ENCODE data around the gene FPR2. TPM values are rescaled to one million over a fixed set of nuclear protein-coding genes. Genes with fewer than 3 reads are reported as not detected.

FPR2 gene
- total and polyA plus RNA-seq, 10 of the 15 experiments (the other 5 are each of a cell fraction or from before 2014, with no cell fraction given): not detected

GRCh38 chr19:51799774-51800472 is 38.9 kb downstream of the FPR2 start (continued):
- TF ChIP-seq, protein P1, sequence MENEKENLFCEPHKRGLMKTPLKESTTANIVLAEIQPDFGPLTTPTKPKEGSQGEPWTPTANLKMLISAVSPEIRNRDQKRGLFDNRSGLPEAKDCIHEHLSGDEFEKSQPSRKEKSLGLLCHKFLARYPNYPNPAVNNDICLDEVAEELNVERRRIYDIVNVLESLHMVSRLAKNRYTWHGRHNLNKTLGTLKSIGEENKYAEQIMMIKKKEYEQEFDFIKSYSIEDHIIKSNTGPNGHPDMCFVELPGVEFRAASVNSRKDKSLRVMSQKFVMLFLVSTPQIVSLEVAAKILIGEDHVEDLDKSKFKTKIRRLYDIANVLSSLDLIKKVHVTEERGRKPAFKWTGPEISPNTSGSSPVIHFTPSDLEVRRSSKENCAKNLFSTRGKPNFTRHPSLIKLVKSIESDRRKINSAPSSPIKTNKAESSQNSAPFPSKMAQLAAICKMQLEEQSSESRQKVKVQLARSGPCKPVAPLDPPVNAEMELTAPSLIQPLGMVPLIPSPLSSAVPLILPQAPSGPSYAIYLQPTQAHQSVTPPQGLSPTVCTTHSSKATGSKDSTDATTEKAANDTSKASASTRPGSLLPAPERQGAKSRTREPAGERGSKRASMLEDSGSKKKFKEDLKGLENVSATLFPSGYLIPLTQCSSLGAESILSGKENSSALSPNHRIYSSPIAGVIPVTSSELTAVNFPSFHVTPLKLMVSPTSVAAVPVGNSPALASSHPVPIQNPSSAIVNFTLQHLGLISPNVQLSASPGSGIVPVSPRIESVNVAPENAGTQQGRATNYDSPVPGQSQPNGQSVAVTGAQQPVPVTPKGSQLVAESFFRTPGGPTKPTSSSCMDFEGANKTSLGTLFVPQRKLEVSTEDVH (IDR thresholded peaks at IDR 0.05; ENCODE audit: low read depth, partially characterized antibody): no peak
- TF ChIP-seq MYC (IDR thresholded peaks at IDR 0.05; ENCODE audit: insufficient read depth, insufficient read length, insufficient replicate concordance, low read length, severe bottlenecking): no peak
- no peak for TF ChIP-seq CREM (IDR thresholded peaks at IDR 0.05; ENCODE audit: low read depth)
- TF ChIP-seq BRCA1 (IDR thresholded peaks at IDR 0.05; ENCODE audit: low read depth, low read length): no peak
- no peak for TF ChIP-seq RUNX3 (IDR thresholded peaks at IDR 0.05; ENCODE audit: low read length)

DNA sequence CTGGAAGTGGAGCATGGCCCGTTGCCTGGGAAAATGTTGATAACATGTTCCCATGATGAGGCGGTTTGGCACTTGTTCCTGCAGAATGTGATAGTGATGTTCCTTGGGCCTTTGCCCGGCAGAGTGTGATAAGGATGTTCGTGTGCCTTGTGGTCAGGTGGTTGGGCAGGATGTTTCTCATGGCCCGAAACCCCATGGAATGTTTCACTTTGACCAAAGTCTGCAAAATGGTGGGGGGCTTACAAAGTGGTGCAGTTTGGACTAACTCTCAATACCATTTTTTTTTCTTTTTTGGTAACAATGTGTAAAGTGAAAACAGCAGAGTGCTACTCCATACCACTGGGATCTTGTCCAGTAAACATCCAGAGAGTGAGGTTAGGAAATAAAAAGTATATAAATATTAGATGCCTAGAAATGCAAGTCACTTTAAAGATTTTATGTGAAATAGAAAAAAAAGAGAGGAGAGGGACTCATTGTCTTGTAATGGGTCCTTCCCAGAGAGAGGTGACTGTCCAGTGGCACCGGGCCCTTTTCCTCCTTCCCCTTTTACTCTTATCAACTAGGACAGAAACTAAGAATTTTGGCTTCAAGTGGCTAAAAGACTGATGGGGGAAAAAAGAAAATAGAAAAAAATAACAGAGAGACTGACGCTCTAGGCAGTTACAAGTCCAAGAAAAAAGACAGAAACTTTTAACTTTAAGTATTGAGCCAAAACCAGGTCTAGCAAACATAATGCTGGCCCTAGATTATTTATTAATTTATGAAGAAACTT is 39.7 kb downstream of the FPR2 start:
- Histone ChIP-seq H3K36me3 (ENCODE audit: control insufficient read depth in 2 of 2, insufficient read depth in 2 of 2, low read length in 1 of 2) (no peaks in the 10 kb centered on the region), H3K9me3 (replicated peaks; ENCODE audit: control insufficient read depth, insufficient read depth, low read length) (no peaks in the 10 kb centered on the region; the same call in 2 of the 3 replicates), H3K27me3 (replicated peaks in 1 of 2; ENCODE audit: control insufficient read depth in 2 of 2, insufficient read depth in 2 of 2, low read length in 1 of 2) (no peaks in the 10 kb centered on the region), H3K4me1 (ENCODE audit: control insufficient read depth, insufficient read depth, low read length) (no peaks in the 10 kb centered on the region), H3K9ac (ENCODE audit: control insufficient read depth, insufficient read depth, low read length) (no peak overlapping the region), H2AFZ (ENCODE audit: control insufficient read depth, low read depth, low read length) (no peak overlapping the region), H3K27ac (ENCODE audit: control insufficient read depth, insufficient read depth) (no peak overlapping the region), H3K4me3 (no peak overlapping the region), H4K20me1 (ENCODE audit: control insufficient read depth, insufficient read depth) (no peaks in the 10 kb centered on the region), H3K79me2 (ENCODE audit: control insufficient read depth, insufficient read depth, low read length) (no peaks in the 10 kb centered on the region), H3K4me2 (ENCODE audit: control insufficient read depth, insufficient read depth) (no peak overlapping the region)
- ChIA-PET RAD21 (ENCODE audit: unreplicated experiment) (no interaction called here), CTCF (no interaction called here), SMC1A (ENCODE audit: uncharacterized antibody, unreplicated experiment) (no interaction called here), POLR2A (no interaction called here)
- intact Hi-C loops (cut with micrococcal nuclease; ENCODE audit: unreplicated experiment) (no loop called here), in situ Hi-C loops (cut with MboI) (no loop called here)
- FAIRE-seq: no peak
- WGBS (ENCODE audit: insufficient coverage, insufficient replicate concordance, low lambda C conversion rate, missing lambda C conversion rate): 43% methylated on average over 7 of the region's 7 CpGs
- TF ChIP-seq RFX5 (IDR thresholded peaks at IDR 0.05; ENCODE audit: low read depth, low read length): no peak
- no peak for ATAC-seq
- no peak for DNase-seq (ENCODE audit: low read depth, low spot score)
- no TSS peak for BruUV-seq (replicated peaks)

Data from GM12878 (cell line).